Measurements from ENCODE around the gene ZNF566. TPM values are rescaled to one million over a fixed set of nuclear protein-coding genes. Genes with fewer than 3 reads are reported as not detected.
A peak's percentile ranks its signal among the peaks of the same experiment; 100 is the strongest.

Gene ZNF566
- total and polyA plus RNA-seq, 2 of the 4 experiments (the other 2 are of a cell fraction) = 3.0 to 4.8 TPM

DNA sequence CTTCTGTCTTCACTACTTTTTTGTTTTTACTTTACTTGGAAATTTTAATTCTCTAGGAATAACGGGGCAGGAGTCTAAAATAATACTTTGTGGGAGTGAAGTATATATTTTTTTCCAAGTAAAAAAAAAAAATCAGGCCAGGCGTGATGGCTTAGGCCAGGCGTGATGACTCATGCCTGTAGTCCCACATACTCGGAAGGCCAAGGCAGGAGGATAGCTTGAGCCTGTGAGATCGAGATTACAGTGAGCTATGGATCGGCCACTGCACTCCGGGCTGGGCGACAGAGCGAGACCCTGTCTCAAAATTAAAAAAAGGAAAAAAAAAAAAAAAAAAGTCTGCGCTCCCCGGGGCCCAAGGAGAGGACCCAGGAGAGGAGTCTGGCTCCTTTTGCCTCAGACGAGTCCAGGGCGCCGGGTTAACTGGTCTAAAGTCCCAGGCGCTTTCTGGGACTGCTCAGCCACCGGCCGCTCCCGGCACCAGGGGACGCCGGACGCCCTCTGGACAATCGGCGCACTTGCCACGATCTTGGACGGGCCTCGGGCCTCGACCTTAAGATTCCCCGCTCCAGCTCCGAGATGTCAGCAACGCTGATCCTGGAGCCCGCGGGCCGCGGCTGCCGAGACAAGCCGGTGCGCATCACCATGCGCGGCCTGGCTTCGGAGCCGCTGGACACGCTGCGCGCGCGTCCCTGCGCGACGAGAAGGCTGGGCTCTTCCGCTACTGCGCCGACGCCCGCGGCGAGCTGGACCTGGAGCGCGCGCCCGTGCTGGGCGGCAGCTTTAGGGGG, 68.2 kb downstream of the ZNF566 start:
- Histone ChIP-seq H3K4me2 (ENCODE audit: low read depth, low read length) (peak overlapping the region; percentile 36), H4K91ac (ENCODE audit: insufficient read depth, low read depth, low read length) (no peak overlapping the region), H2AK5ac (ENCODE audit: low read depth, low read length) (no peak overlapping the region), H2BK5ac (ENCODE audit: low read depth, low read length, poor library complexity, severe bottlenecking) (no peak overlapping the region), H3K27ac (ENCODE audit: insufficient read depth, low read length) (no peak overlapping the region), H2BK120ac (ENCODE audit: low read depth, low read length) (no peak overlapping the region), H4K8ac (ENCODE audit: low read depth in 2 of 2, low read length in 2 of 2) (peak overlapping the region in 1 of 2 experiments; percentile 64; a peak in 1 of 4 replicates), H3K56ac (ENCODE audit: extremely low read depth, insufficient read depth, low read length) (no peak overlapping the region), H4K20me1 (ENCODE audit: insufficient read depth, low read length) (no peaks in the 10 kb centered on the region), H3K9me1 (ENCODE audit: insufficient read depth, low read length) (no peaks in the 10 kb centered on the region), H3K9me3 (ENCODE audit: control insufficient read depth, insufficient read depth, low read length) (peaks cover 5% of the 10 kb centered on the region), H3K27me3 (ENCODE audit: control insufficient read depth, insufficient read depth, low read length) (no peaks in the 10 kb centered on the region), H2AFZ (replicated peaks; ENCODE audit: low read length, poor library complexity) (peak overlapping the region; percentile 89), H3K36me3 (ENCODE audit: control insufficient read depth, insufficient read depth, low read length) (no peaks in the 10 kb centered on the region), H3K4me3 (ENCODE audit: insufficient read depth, low read depth, low read length) (peak overlapping the region; percentile 42), H2BK15ac (ENCODE audit: low read depth, low read length) (no peak overlapping the region), H3K18ac (ENCODE audit: low read depth, low read length) (no peak overlapping the region), H3K4me1 (ENCODE audit: control insufficient read depth, insufficient read depth, low read length) (peaks cover 5% of the 10 kb centered on the region; the same call in 1 of the 2 replicates), H3K14ac (replicated peaks; ENCODE audit: low read depth, low read length) (no peak overlapping the region), H3K23ac (ENCODE audit: low read depth, low read length) (no peak overlapping the region), H4K5ac (ENCODE audit: low read depth, low read length) (no peak overlapping the region), H3K79me1 (ENCODE audit: low read depth in 1 of 2, low read length in 2 of 2) (peaks cover 5 to 11% of the 10 kb centered on the region in 2 experiments), H3K4ac (ENCODE audit: low read depth, low read length) (no peak overlapping the region), H3K9ac (ENCODE audit: low read depth, low read length) (no peak overlapping the region), H2AK9ac (replicated peaks; ENCODE audit: low read depth, low read length, poor library complexity) (no peak overlapping the region), H2BK20ac (ENCODE audit: low read depth, low read length) (no peak overlapping the region)
- ChIA-PET CTCF (no interaction called here), POLR2A (ENCODE audit: unreplicated experiment) (no interaction called here)
- peak; percentile 27 for DNase-seq
- in situ Hi-C loops (cut with MboI; ENCODE audit: low sequenced_read_pairs) = no loop called here
- no TSS peak for BruUV-seq (replicated peaks)
- intact Hi-C loops (cut with micrococcal nuclease) = no loop called here
- peak; percentile 43 for ATAC-seq (ENCODE audit: low read depth)
- 29% methylated on average over 6 of the region's 61 CpGs; no CpG with 5 or more reads in 1 of the 2 experiments for WGBS, 2 experiments (ENCODE audit: extremely low coverage in 2 of 2, insufficient read length in 1 of 2)
- dilution Hi-C loops (cut with HindIII; ENCODE audit: low sequenced_read_pairs, unreplicated experiment) = no loop called here
- TF ChIP-seq, protein P1, sequence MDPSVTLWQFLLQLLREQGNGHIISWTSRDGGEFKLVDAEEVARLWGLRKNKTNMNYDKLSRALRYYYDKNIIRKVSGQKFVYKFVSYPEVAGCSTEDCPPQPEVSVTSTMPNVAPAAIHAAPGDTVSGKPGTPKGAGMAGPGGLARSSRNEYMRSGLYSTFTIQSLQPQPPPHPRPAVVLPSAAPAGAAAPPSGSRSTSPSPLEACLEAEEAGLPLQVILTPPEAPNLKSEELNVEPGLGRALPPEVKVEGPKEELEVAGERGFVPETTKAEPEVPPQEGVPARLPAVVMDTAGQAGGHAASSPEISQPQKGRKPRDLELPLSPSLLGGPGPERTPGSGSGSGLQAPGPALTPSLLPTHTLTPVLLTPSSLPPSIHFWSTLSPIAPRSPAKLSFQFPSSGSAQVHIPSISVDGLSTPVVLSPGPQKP (IDR thresholded peaks at IDR 0.05; ENCODE audit: borderline replicate concordance, low read depth, low read length) = no peak
- peak; percentile 31; the same call in 1 of the 2 replicates for TF ChIP-seq FOS (IDR thresholded peaks at IDR 0.05; ENCODE audit: low read depth, low read length)

Data from IMR-90 (cell line).